ENCODE data around the gene FRYL. TPM values are rescaled to one million over a fixed set of nuclear protein-coding genes. Genes with fewer than 3 reads are reported as not detected.

FRYL gene
- total RNA-seq, 1 experiment from 2014 or later, result 29.9 TPM

GRCh38 chr4:48795108-48795507, 15.0 kb upstream of the FRYL start:
- intact Hi-C loops (cut with micrococcal nuclease), result no loop called here
- no peak for ATAC-seq
- no peak overlapping the region for H3K27ac ChIP-seq (ENCODE audit: low read length)
- ChIA-PET POLR2A (ENCODE audit: unreplicated experiment) (no interaction called here), CTCF (no interaction called here)
- BruUV-seq (replicated peaks), result no TSS peak
- H3K9ac ChIP-seq (ENCODE audit: low read length), result no peak overlapping the region
- DNase-seq, result no peak
- H3F3A ChIP-seq (ENCODE audit: low read length, unreplicated experiment), result no peaks in the 10 kb centered on the region
- no peaks in the 10 kb centered on the region for H3K9me3 ChIP-seq (ENCODE audit: low read length)
- no peaks in the 10 kb centered on the region for H3K27me3 ChIP-seq (ENCODE audit: low read length)
- no peak overlapping the region for H3K4me3 ChIP-seq (ENCODE audit: low read length)
- TF ChIP-seq CTCF (conservative IDR thresholded peaks at IDR 0.05; ENCODE audit: low read depth, low read length) (no peak), EZH2phosphoT487 (IDR thresholded peaks at IDR 0.05; ENCODE audit: borderline replicate concordance, low read length) (no peak), EZH2 (IDR thresholded peaks at IDR 0.05; ENCODE audit: low read length, unreplicated experiment) (no peak)
- H3K79me2 ChIP-seq (ENCODE audit: low read length), result no peaks in the 10 kb centered on the region
- H3K4me2 ChIP-seq (ENCODE audit: low read length), result no peak overlapping the region
- no peaks in the 10 kb centered on the region for H3K36me3 ChIP-seq (ENCODE audit: low read depth, low read length)
- no peaks in the 10 kb centered on the region for H4K20me1 ChIP-seq (ENCODE audit: low read length)
- H2AFZ ChIP-seq (ENCODE audit: low read length), result no peak overlapping the region
- peaks cover 17% of the 10 kb centered on the region for H3K4me1 ChIP-seq (ENCODE audit: insufficient read depth, low read length)
- no peaks in the 10 kb centered on the region for H3K9me2 ChIP-seq (replicated peaks; ENCODE audit: low read length)

GRCh38 chr4:48792348-48793006, 12.4 kb upstream of the FRYL start:
- Histone ChIP-seq H3F3A (ENCODE audit: low read length, unreplicated experiment) (no peaks in the 10 kb centered on the region), H4K20me1 (ENCODE audit: low read length) (no peaks in the 10 kb centered on the region), H3K4me1 (ENCODE audit: insufficient read depth, low read length) (no peaks in the 10 kb centered on the region), H3K4me2 (ENCODE audit: low read length) (no peak overlapping the region), H2AFZ (ENCODE audit: low read length) (no peak overlapping the region), H3K9ac (ENCODE audit: low read length) (no peak overlapping the region), H3K9me3 (ENCODE audit: low read length) (no peaks in the 10 kb centered on the region), H3K27me3 (ENCODE audit: low read length) (no peaks in the 10 kb centered on the region), H3K36me3 (ENCODE audit: low read depth, low read length) (no peaks in the 10 kb centered on the region), H3K79me2 (ENCODE audit: low read length) (no peaks in the 10 kb centered on the region), H3K4me3 (ENCODE audit: low read length) (no peak overlapping the region), H3K27ac (ENCODE audit: low read length) (no peak overlapping the region), H3K9me2 (replicated peaks; ENCODE audit: low read length) (no peaks in the 10 kb centered on the region)
- ATAC-seq (no peak), DNase-seq (no peak)
- intact Hi-C loops (cut with micrococcal nuclease), result no loop called here
- TF ChIP-seq EZH2 (IDR thresholded peaks at IDR 0.05; ENCODE audit: low read length, unreplicated experiment), result no peak
- TF ChIP-seq EZH2phosphoT487 (IDR thresholded peaks at IDR 0.05; ENCODE audit: borderline replicate concordance, low read length), result no peak
- ChIA-PET CTCF (interaction anchor here (0.7 kb wide), 1 partner anchor 117 kb away, joined by 8 read pairs; no protein-coding TSS in a partner anchor), POLR2A (ENCODE audit: unreplicated experiment) (no interaction called here)
- no TSS peak for BruUV-seq (replicated peaks)

- no peak overlapping the region for H3K4me2 ChIP-seq (ENCODE audit: low read length)
- H3K4me3 ChIP-seq (ENCODE audit: low read length), result no peak overlapping the region
- ChIA-PET CTCF (no interaction called here), POLR2A (ENCODE audit: unreplicated experiment) (no interaction called here)
- H3K4me1 ChIP-seq (ENCODE audit: insufficient read depth, low read length), result no peaks in the 10 kb centered on the region
- TF ChIP-seq EZH2 (IDR thresholded peaks at IDR 0.05; ENCODE audit: low read length, unreplicated experiment) (no peak), CTCF (conservative IDR thresholded peaks at IDR 0.05; ENCODE audit: low read depth, low read length) (no peak)
- no peaks in the 10 kb centered on the region for H3K79me2 ChIP-seq (ENCODE audit: low read length)
- no peak overlapping the region for H2AFZ ChIP-seq (ENCODE audit: low read length)
- no peaks in the 10 kb centered on the region for H3K9me3 ChIP-seq (ENCODE audit: low read length)
- H3K27me3 ChIP-seq (ENCODE audit: low read length), result no peaks in the 10 kb centered on the region
- no peak for ATAC-seq
- BruUV-seq (replicated peaks), result no TSS peak
- no peak for DNase-seq
- no peaks in the 10 kb centered on the region for H4K20me1 ChIP-seq (ENCODE audit: low read length)
- no peaks in the 10 kb centered on the region for H3F3A ChIP-seq (ENCODE audit: low read length, unreplicated experiment)
- no peaks in the 10 kb centered on the region for H3K9me2 ChIP-seq (replicated peaks; ENCODE audit: low read length)
- no peak overlapping the region for H3K27ac ChIP-seq (ENCODE audit: low read length)
- H3K9ac ChIP-seq (ENCODE audit: low read length), result no peak overlapping the region
- intact Hi-C loops (cut with micrococcal nuclease), result no loop called here
- no peaks in the 10 kb centered on the region for H3K36me3 ChIP-seq (ENCODE audit: low read depth, low read length)
Measured at GRCh38 chr4:48791313-48791712, 11.2 kb upstream of the FRYL start.

Measured in PC-3 (cell line).